NAMALWA (cell line): ENCODE data around the gene TPRG1L.

Experiments used
- DNase-seq: peaks from one replicate; pipeline ENCODE4 v3.0.0-alpha.2; 2015; ENCODE audit warnings: low spot score

TPRG1L gene

GRCh38 chr1:3628445-3628844 lies 3.6 kb downstream of the TPRG1L start:
- DNase-seq = no peak

GRCh38 chr1:3629561-3630160 lies 4.8 kb downstream of the TPRG1L start:
- no peak for DNase-seq

GRCh38 chr1:3630161-3630611 lies 5.4 kb downstream of the TPRG1L start:
- no peak for DNase-seq

DNA sequence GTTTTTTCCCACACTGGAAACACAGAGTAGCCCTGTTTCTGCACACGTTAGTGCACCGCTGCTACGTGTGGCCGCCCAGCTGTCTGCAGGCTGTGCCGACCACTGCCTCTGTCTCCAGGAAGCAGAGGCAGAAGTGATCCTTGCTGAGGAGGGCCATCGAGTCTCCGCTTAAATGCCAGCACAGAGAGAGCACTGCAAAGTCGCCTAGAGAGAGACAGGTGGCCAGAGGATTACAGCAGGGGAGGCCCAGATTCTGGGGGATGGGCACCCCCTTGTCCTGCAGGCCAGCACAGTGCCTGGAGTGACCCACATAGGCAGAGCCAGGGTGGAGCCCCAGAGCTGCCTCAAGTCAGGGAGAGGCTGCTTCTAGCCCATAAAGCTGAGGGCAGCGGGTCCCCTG lies 6.1 kb downstream of the TPRG1L start:
- no peak for DNase-seq

DNA sequence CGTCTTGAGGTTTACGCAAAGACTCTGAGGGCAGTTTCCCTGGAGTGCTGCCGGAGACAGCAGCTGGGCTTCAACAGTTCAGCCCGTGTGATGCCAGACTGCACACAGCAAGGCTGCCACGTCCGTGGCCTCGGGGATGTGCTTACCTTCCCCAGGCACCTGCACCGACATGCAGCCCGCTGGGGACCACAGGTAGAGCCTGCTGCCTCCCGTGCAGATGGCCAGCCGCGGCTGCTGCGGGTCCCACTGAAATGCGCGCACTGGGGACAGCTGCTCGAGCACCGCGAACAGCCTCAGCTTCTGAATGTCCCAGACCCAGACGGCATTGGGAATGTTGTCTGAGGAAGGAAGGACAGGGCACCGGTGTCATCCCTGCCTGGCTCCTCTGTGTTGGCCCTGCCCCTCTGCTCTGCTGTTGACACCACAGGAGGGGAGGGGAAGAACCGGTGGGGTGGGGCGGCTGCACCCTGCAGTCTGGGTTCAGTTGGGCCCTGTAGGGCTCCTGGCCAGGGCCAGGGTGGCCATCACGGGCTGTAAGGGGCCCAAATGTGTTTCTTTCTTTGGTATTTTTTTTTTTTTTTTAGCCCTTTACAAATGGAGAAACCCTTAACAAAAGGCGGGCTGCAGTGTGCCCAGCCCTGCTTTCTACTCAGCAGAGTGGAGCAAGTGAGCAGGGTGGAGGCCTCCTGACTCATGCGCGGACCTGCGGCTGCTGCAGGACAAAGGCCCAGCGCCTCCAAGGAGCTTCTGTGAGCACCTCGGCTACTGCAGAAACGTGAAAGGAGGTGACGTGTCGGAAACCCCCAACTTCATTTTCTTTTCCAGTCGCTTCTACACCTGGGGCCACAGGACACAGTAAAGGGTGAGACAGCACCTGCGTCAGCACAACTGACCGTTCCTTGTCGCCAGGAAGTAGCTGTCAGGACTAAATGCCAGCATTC lies 6.8 kb downstream of the TPRG1L start:
- DNase-seq = no peak

GRCh38 chr1:3632298-3632697 lies 7.5 kb downstream of the TPRG1L start:
- no peak for DNase-seq

DNA sequence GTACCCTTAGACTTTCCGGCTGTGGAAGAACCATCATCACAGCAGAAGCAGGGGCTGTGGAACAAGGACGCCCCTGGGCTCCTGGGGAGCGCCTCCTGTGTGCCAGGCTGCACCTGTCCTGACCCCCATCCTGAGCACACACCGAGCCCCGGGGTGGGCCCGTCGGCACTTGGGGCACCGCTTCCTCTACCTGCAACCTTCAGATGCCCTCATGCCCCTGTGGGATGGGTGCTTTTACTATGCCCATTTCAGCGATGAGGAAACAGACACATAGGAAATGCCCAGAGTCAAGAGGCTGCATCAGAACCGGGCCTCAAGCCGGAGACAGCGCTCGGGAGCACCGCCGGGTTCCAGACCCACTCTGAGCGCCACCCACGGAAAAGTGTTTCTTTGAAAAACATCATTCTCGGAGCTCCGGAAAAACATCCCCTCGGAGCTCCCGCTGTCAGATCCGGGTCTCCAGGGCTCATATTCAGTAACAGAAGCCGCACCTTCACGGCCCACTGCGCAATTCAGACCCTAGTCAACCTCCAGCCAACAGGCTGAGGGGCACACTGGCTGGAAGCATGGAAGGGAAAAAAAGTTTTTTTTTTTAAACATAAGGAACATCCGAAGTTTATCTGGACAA lies 8.0 kb downstream of the TPRG1L start:
- DNase-seq = no peak

GRCh38 chr1:3633344-3634058 lies 8.7 kb downstream of the TPRG1L start:
- no peak for DNase-seq

GRCh38 chr1:3634059-3634800 lies 9.4 kb downstream of the TPRG1L start:
- no peak for DNase-seq

GRCh38 chr1:3636080-3636479 lies 11.3 kb downstream of the TPRG1L start:
- DNase-seq = no peak

DNA sequence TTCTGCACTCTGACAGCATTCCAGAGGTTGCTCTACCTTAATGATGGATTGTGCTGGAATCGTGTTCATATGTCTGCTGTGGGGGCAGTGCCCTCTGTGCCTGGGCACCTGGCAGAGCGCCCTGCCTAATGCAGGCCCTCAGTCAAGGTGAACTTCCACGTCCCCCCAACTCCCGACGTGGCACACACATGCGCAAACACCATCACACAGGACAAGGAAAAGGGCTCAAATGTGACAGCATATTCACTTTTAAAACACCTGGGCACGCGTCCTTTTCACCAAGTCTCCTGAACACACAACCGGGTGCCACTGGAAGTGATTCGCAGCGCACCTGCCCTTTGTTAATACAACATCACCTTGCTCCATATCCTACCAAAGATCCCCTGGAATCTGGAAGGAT lies 11.7 kb downstream of the TPRG1L start:
- no peak for DNase-seq

DNA sequence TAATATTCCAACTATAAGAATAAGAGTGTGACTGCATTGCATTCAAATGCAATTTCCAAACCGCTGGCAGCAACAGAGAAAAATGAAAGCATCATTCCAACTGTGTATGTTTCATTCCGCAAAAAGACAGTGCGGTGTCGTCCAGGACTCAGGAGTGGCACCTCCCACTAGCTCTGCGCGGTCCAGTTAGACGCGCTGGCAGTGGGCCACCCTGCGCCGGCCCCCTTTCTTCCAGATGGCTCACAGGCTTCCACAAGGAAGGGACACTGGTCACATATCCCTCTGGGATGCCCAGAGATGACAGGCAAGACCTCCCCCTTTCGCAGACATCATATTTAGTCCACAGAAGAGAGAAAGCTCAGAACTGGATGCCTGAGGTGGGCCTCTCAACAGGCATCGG lies 13.2 kb downstream of the TPRG1L start:
- DNase-seq = no peak

- DNase-seq = no peak
These were observed 13.9 kb downstream of the TPRG1L start for GRCh38 chr1:3638676-3639075.

DNA sequence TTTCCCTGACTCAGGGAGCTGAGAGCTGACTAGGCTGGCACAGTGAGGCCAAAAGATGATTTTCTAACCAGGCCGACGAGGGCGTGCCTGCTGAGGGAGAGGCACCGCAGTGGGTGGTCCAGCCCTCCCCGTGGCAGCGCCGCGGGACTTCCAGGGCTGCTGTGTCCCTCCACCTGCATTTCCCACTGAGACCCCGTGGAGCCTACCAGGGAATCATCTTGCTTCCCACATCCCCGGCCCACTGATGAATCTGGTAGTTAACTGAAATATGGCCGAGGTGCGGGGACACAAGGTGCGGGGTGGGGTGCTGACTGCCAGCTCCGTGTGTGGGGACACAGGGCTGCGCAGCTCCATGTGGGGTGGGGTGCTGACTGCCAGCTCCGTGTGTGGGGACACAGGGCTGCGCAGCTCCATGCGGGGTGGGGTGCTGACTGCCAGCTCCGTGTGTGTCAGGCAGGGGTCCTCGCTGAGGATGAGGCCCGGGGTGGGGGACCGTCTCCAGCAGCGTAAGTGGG lies 14.6 kb downstream of the TPRG1L start:
- no peak for DNase-seq

DNA sequence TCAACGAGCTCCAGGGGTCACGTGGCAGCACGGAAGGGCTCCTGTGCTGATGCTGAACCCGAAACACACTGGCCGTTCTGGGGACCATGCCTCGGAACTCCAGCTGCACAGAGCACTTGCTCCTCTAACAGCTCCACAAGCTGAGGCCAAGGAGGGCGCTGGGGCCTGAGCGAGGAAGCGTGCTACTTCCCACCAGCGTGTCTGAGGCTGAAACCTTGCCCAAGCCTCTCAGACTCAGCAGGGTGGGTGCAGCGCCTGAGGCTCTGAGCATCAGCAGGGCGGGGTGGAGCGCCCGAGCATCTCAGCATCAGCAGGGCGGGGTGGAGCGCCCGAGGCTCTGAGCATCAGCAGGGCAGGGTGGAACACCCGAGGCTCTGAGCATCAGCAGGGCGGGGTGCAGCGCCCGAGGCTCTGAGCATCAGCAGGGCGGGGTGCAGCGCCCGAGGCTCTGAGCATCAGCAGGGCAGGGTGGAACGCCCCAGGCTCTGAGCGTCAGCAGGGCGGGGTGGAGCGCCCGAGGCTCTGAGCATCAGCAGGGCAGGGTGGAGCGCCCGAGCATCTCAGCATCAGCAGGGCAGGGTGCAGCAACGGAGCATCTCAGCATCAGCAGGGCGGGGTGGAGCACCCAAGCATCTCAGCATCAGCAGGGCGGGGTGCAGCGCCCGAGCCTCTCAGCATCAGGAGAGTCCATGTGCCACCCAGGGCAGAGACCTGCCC lies 15.5 kb downstream of the TPRG1L start:
- DNase-seq = no peak

- no peak for DNase-seq
These were observed 16.4 kb downstream of the TPRG1L start for GRCh38 chr1:3641046-3641760.

DNA sequence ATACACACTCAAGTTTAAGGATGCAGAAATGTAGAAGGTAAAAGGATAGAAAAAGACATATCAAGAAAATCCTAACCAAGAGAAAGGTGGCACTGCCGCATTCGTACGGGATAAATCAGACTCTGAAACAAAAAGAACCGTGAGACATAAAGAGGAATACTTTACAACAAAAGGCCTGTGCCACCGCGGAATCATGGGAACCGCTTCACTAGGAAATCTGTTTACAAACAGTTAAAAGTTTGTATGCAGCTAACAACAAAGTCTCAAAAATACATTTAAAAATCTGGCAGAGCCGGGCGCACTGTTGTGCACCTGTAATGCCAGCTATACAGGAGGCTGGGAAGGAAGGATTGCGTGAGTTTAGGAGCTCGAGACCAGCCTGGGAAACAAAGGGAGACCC lies 17.0 kb downstream of the TPRG1L start:
- no peak for DNase-seq

DNA sequence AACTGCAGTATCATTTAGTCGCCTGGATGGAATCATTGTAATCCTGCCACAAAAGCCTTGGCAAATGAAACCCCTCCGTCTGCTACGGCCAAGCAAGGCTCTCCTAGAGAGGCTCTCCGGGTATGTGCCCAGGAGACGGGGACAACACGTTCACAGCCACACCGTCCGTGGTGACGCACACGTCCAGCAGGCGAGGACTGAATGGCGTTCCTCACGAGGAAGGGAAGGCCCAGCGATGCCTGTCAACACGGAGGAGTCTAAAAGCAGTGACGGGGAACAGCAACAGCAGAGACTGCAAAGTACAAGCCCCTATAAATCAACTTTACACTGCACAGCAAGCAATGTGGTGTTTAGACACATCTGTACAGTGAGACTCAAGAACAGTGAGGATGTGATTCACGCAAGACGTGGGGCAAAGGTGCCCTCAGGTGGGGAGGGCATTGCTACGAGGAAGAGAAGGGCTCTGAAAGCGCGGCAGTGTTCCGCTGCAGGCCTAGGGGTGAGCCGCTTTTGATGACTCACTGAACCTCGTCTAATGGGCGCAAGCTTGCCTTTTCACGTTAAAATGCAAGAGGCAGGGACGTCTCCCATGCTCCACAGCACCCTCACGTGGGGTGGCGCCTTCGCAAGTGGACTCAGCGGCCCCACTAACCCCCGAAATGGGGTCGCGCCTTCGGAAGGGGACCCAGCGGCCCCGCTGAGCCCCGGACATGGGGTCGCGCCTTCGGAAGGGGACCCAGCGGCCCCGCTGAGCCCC lies 18.3 kb downstream of the TPRG1L start:
- no peak for DNase-seq

DNA sequence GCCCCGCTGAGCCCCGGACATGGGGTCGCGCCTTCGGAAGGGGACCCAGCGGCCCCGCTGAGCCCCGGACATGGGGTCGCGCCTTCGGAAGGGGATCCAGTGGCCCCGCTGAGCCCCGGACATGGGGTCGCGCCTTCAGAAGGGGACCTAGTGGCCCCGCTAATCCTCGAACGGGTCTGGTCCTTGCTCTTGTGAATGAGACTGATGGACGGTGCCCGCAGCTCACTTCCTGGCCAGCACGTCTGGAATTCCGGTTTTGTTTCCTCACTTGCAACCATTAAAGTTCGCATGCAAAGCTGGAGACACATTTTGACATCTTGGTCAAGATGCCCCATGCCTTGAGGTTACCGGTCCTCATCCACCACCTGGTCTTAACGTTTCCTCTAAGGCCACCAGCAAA lies 19.5 kb downstream of the TPRG1L start:
- no peak for DNase-seq
